Sigmoid colon (tissue), 4 donors: ENCODE data around the gene NDST3.

Experiments
- CTCF ChIP-seq, 4 experiments: fragments of 450-650 bp in 3 of 4; fragments of 200-600 bp in 1 of 4; IDR thresholded peaks; one replicate each; pipeline ENCODE4 v1.5.1; 2016 to 2019; ENCODE audit warnings: antibody characterized with exemption in 4 of 4, mild to moderate bottlenecking in 3 of 4, moderate library complexity in 2 of 4
- POLR2A ChIP-seq, 2 donors: fragments of 450-650 bp; IDR thresholded peaks; one replicate each; pipeline ENCODE4 v1.6.1; 2016; ENCODE audit warnings: antibody characterized with exemption in 2 of 2, mild to moderate bottlenecking in 2 of 2, moderate library complexity in 2 of 2
- POLR2AphosphoS5 ChIP-seq, 4 donors: sonication (generic); formaldehyde crosslinking; IDR thresholded peaks; one replicate each; pipeline ENCODE4 v1.6.1; 2017; ENCODE audit warnings: antibody characterized with exemption in 4 of 4

- TF ChIP-seq CTCF (IDR thresholded peaks at IDR 0.05) (no peak), POLR2AphosphoS5 (IDR thresholded peaks at IDR 0.05) (no peak), POLR2A (IDR thresholded peaks at IDR 0.05) (no peak)
These were observed 22.1 kb upstream of the NDST3 start for GRCh38 chr4:118012142-118012541.
